Upper lobe of left lung (tissue), 4 donors: Measurements from ENCODE around the gene RASGRP3.

ENCODE experiments used
- EP300 ChIP-seq, 4 donors: sonication (generic); formaldehyde crosslinking; IDR thresholded peaks; one replicate each; pipeline ENCODE4 v1.5.1; 2017; ENCODE audit warnings: antibody characterized with exemption in 4 of 4, control low read depth in 2 of 4
- POLR2A ChIP-seq, 4 donors: fragments of 450-650 bp; IDR thresholded peaks; one replicate each; pipeline ENCODE4 v1.5.1; 2016 to 2017; ENCODE audit warnings: antibody characterized with exemption in 4 of 4, mild to moderate bottlenecking in 2 of 4
- POLR2AphosphoS5 ChIP-seq, 2 donors: sonication (generic); formaldehyde crosslinking; IDR thresholded peaks; one replicate each; pipeline ENCODE4 v1.5.1; 2017; ENCODE audit warnings: antibody characterized with exemption in 2 of 2
- TF ChIP-seq, protein P1 (sequence below), 6 experiments: fragments of 450-650 bp in 4 of 6; fragments of 200-600 bp in 2 of 6; sonication (generic) in 2 of 6; IDR thresholded peaks; one replicate each; pipeline ENCODE4 v1.5.1; 2016 to 2019; ENCODE audit warnings: antibody characterized with exemption in 6 of 6

DNA sequence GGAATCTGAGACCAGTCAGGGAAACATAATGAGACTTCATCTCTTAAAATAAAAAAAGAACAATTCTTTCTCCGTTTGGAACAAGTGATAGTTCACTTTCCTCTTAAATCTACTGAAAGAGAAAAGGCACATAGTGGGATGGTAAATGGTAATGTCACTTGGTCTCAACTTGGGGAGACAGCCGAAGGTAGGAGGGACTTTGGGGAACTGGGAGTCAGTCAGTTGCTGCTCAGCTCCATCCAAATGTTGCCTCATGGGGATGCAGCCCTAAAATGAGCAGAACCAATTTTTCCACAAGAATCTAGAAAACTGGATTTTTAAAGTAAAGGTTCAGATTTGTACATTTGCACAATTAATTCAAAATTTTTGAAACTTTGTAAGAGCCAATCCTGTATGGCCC is 19.2 kb downstream of the RASGRP3 start:
- TF ChIP-seq, protein P1, sequence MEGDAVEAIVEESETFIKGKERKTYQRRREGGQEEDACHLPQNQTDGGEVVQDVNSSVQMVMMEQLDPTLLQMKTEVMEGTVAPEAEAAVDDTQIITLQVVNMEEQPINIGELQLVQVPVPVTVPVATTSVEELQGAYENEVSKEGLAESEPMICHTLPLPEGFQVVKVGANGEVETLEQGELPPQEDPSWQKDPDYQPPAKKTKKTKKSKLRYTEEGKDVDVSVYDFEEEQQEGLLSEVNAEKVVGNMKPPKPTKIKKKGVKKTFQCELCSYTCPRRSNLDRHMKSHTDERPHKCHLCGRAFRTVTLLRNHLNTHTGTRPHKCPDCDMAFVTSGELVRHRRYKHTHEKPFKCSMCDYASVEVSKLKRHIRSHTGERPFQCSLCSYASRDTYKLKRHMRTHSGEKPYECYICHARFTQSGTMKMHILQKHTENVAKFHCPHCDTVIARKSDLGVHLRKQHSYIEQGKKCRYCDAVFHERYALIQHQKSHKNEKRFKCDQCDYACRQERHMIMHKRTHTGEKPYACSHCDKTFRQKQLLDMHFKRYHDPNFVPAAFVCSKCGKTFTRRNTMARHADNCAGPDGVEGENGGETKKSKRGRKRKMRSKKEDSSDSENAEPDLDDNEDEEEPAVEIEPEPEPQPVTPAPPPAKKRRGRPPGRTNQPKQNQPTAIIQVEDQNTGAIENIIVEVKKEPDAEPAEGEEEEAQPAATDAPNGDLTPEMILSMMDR (IDR thresholded peaks at IDR 0.05): no peak
- TF ChIP-seq EP300 (IDR thresholded peaks at IDR 0.05): no peak
- no peak for TF ChIP-seq POLR2A (IDR thresholded peaks at IDR 0.05)
- no peak for TF ChIP-seq POLR2AphosphoS5 (IDR thresholded peaks at IDR 0.05)
